ENCODE results near the gene DLG2.
A peak's percentile ranks its signal among the peaks of the same experiment; 100 is the strongest.
"Not testable (repeated sequence)": the region's sequence is repeated elsewhere in the genome, so short reads cannot be mapped to it uniquely, and the experiment has no call there.

DLG2 gene

DNA sequence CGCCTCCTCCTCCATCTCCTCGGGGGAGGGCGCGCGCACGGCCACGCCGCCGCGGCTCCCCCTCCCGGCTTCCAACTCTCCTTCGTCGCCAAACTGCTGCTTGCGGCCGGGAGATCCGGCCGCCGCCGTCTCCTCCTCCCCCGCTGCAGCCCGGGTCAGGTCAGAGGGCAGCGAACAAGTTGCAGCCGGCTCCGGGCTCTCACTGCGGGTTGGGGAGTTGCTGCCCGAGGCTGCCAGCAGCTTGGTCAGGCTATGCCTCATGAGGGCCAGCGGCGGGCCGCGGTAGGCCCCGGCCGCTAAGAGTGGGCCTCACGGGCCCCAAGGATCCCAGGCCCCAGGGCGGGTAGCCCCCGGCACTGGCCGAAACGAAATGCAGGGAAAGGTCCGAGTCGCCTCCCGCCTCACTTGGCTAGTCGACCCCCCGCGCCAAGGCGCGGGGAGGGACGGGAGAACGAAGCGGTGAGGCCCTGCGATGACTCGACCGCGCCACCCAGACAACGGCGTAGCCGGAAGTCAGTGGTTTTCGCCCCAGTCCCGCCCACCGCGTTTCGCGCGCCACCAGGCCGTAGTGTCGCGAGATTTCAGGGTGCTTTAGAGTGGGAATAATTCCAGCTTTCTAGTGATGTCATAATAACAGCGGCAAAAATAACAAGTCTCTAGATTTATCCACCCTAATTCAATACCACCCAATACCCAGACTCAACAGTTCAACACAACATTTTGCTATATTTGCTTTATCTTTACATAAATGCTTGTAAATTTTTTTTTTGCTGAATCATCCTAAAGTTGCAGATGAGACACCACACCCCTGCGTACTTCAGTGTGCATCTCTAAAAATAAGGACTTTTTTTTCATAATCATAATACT, 37.7 kb upstream of the DLG2 start, which contains the start of gene CREBZF:
CREBZF (minus strand) TSS at position 515 of the 867 bp plus-strand sequence; CDS start at position 261, 254 bp downstream.
- H3K4me3 ChIP-seq (ENCODE audit: low read length), result peak within 1 kb of the TSS; percentile 83
- peak; percentile 95 for DNase-seq (ENCODE audit: low read depth)
- TF ChIP-seq, protein P1, sequence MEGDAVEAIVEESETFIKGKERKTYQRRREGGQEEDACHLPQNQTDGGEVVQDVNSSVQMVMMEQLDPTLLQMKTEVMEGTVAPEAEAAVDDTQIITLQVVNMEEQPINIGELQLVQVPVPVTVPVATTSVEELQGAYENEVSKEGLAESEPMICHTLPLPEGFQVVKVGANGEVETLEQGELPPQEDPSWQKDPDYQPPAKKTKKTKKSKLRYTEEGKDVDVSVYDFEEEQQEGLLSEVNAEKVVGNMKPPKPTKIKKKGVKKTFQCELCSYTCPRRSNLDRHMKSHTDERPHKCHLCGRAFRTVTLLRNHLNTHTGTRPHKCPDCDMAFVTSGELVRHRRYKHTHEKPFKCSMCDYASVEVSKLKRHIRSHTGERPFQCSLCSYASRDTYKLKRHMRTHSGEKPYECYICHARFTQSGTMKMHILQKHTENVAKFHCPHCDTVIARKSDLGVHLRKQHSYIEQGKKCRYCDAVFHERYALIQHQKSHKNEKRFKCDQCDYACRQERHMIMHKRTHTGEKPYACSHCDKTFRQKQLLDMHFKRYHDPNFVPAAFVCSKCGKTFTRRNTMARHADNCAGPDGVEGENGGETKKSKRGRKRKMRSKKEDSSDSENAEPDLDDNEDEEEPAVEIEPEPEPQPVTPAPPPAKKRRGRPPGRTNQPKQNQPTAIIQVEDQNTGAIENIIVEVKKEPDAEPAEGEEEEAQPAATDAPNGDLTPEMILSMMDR (IDR thresholded peaks at IDR 0.05; ENCODE audit: insufficient read depth, low read depth, low read length, missing control alignments), result no peak

DNA sequence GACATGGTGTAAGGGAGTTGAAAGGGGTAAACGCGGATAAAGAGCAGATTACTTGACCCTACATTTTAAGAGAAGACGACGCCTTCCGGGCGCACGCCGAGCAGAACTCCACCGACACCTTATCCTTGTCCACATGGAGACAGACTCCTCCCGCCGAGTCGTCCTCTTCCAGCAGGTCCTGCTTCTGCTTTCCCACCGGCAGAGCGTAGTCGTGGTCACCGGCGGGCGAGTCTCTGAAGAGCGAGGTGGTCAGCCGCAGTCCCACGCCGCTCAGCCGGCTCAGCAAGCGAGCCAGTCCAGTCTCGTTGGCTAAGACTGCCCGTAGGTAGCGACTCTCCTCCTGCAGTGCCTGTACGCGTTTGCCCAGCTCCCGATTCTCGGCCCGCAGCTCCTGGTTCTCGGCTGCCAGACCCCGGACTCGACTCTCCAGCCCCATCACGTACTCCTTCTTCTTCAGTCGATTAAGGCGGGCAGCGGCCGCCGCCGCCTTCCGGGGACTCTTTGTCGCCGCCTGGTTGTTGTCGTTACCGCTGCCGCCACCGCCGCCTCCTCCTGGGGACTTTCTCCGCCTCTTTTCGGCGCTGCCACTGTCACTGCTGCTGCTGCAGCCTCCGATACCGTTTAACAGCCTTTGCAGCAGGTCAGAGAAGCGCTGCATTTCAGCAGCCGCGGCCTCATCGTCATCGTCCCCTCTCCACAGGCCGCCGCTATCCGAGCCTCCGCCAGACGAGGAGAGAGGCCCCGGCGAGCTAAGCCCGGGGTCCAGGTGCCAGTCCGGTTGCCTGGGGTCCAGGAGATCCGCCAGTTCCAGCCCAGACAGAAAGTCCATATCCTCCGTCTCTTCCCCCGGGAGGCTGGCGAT, 36.8 kb upstream of the DLG2 start:
- DNase-seq (ENCODE audit: low read depth), result peak; percentile 66
- TF ChIP-seq, protein P1 (IDR thresholded peaks at IDR 0.05; ENCODE audit: insufficient read depth, low read depth, low read length, missing control alignments), result peak; percentile 47
- peak overlapping the region; percentile 83 for H3K4me3 ChIP-seq (ENCODE audit: low read length)

DNA sequence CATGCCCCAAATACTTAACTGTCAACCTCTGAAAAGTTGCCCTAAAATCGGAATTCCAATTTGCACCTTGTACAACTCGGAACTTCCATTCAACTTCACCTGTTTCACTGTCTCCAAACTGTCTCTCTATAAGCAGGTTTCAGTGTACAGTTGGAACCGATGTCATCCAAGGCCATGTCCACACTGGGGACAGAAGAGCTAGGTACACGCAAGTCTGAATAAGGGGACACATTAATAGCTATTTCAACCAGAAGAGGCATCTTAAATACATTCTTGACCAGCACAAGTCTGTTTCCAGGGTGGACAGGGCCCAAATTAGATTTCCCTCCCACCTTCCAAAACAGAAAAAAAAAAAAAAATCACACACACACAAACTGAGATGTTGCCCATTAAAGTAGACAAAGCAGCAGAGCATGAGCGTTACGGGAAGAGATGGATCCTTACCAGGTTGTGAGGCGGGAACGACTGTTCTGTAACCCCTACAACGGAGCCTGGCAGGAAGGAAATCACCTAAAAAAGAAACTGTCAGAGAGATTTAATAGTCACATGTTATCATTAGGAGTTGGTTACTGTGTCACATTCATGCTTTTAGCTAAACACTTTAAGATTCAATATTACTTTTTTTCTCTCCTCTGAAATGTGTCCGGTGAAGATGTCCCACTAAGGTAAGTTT, 36.1 kb upstream of the DLG2 start:
- no peak for DNase-seq (ENCODE audit: low read depth)
- H3K4me3 ChIP-seq (ENCODE audit: low read length), result peak overlapping the region; percentile 83
- TF ChIP-seq, protein P1 (IDR thresholded peaks at IDR 0.05; ENCODE audit: insufficient read depth, low read depth, low read length, missing control alignments), result no peak

DNA sequence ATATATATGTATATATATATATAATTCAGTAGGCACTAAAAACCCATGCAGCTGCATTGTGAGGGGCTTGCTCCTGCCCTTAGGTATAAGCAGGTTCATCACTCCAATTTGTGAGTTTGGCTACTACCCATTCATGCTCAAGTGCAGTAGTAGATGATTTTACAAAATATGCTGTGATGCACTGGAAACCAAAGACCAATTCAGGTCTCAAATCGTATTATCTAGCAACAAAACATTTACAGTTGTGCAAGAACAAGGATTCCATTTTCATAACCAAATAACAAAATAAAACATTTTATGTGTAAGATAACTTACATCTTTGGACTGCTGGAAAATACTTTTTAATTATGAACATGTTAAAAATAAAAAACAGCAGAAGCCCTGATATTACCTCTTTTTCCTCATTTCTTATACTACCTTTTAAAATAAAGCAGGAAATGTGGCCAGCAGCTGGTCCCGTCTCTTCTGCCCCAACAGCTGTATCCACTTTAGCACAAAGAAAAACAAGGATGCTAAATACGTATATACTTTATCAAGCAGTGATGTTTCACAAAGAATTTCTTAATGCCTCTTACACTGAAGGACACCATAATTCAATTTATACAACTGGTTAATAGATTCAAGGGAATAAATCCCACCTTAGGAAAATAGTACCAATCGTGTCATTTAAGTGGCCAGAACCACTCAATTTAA, 35.0 kb upstream of the DLG2 start:
- H3K4me3 ChIP-seq (ENCODE audit: low read length), result peak overlapping the region; percentile 83
- TF ChIP-seq, protein P1 (IDR thresholded peaks at IDR 0.05; ENCODE audit: insufficient read depth, low read depth, low read length, missing control alignments), result no peak
- no peak for DNase-seq (ENCODE audit: low read depth)

DNA sequence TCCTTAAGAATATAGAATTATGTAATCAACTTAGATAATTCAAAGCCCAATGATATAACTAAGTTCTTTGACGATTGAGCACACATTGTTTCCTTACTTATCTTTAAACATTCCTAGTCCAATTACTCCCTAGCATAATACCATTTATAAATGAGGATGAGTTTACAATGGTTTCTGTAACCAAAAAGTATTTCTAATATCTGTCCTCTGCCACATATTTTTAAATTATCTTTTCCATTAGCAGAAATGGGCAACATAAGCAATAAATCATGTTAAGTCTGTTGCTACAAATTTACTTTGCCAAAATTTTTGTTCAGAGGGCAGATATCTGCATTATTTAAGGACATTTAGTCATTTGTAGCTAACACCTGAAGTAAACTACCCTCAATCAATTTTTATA, 31.0 kb upstream of the DLG2 start:
- H3K4me3 ChIP-seq (ENCODE audit: low read length), result no peak overlapping the region
- TF ChIP-seq, protein P1 (IDR thresholded peaks at IDR 0.05; ENCODE audit: insufficient read depth, low read depth, low read length, missing control alignments), result no peak
- DNase-seq (ENCODE audit: low read depth), result no peak

DNA sequence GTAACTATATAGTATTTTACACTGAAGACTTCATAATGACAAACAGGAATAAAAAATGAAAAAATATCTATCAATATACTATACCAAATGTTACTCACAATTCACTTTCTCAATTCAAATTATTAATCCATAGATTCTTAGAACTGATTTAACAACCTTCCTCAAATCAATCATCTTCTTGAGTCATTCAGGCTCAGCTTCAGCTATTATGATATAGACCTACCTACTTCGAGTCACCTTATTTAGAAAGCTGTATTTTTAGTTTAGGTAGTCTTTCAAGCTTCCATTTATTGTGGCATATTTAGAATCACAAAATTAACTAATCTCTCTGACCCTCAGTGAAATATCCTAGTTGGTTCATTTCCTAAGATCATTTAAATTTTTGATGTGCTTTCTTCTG, 29.6 kb upstream of the DLG2 start:
- TF ChIP-seq, protein P1 (IDR thresholded peaks at IDR 0.05; ENCODE audit: insufficient read depth, low read depth, low read length, missing control alignments), result no peak
- no peak for DNase-seq (ENCODE audit: low read depth)
- H3K4me3 ChIP-seq (ENCODE audit: low read length), result no peak overlapping the region

DNA sequence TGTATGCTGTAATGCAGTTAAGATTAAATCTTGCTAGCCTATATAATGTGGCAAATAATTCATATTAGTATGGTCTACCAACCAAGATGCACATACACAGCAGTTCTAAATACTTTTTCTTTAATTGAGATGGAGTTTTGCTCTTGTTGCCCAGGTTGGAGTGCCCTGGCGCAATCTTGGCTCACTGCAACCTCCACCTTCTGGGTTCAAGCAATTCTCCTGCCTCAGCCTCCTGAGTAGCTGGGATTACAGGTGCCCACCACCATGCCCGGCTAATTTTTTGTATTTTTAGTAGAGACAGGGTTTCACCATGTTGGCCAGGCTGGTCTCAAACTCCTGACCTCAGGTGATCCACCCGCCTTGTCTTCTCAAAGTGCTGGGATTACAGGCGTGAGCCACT, 27.2 kb upstream of the DLG2 start:
- DNase-seq (ENCODE audit: low read depth); H3K4me3 ChIP-seq (ENCODE audit: low read length): not testable (repeated sequence)

Data from epithelial cell of esophagus (primary cell).